Hematopoietic multipotent progenitor cell treated with erythropoietin and hydrocortisone succinate and interleukin-3 and kit ligand, for 6 days (in vitro differentiated cells): Measurements from ENCODE around the gene ADAMTS7.
A peak's percentile ranks its signal among the peaks of the same experiment; 100 is the strongest.
"Not testable (repeated sequence)": the region's sequence is repeated elsewhere in the genome, so short reads cannot be mapped to it uniquely, and the experiment has no call there.

ENCODE experiments used
- DNase-seq: peaks from one replicate; pipeline ENCODE4 v3.0.0-alpha.2; 2015

ADAMTS7 gene, protein sequence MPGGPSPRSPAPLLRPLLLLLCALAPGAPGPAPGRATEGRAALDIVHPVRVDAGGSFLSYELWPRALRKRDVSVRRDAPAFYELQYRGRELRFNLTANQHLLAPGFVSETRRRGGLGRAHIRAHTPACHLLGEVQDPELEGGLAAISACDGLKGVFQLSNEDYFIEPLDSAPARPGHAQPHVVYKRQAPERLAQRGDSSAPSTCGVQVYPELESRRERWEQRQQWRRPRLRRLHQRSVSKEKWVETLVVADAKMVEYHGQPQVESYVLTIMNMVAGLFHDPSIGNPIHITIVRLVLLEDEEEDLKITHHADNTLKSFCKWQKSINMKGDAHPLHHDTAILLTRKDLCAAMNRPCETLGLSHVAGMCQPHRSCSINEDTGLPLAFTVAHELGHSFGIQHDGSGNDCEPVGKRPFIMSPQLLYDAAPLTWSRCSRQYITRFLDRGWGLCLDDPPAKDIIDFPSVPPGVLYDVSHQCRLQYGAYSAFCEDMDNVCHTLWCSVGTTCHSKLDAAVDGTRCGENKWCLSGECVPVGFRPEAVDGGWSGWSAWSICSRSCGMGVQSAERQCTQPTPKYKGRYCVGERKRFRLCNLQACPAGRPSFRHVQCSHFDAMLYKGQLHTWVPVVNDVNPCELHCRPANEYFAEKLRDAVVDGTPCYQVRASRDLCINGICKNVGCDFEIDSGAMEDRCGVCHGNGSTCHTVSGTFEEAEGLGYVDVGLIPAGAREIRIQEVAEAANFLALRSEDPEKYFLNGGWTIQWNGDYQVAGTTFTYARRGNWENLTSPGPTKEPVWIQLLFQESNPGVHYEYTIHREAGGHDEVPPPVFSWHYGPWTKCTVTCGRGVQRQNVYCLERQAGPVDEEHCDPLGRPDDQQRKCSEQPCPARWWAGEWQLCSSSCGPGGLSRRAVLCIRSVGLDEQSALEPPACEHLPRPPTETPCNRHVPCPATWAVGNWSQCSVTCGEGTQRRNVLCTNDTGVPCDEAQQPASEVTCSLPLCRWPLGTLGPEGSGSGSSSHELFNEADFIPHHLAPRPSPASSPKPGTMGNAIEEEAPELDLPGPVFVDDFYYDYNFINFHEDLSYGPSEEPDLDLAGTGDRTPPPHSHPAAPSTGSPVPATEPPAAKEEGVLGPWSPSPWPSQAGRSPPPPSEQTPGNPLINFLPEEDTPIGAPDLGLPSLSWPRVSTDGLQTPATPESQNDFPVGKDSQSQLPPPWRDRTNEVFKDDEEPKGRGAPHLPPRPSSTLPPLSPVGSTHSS (N-terminal part only)

GRCh38 chr15:78811124-78811824 is at the start of gene ADAMTS7:
TSS of gene ADAMTS7 (minus strand) at chr15:78811464. CDS start at chr15:78811220, 244 bp downstream.
- peak; percentile 64 for DNase-seq

- peak; percentile 89 for DNase-seq
These were observed 48.9 kb upstream of the ADAMTS7 start for GRCh38 chr15:78859971-78860719.

DNA sequence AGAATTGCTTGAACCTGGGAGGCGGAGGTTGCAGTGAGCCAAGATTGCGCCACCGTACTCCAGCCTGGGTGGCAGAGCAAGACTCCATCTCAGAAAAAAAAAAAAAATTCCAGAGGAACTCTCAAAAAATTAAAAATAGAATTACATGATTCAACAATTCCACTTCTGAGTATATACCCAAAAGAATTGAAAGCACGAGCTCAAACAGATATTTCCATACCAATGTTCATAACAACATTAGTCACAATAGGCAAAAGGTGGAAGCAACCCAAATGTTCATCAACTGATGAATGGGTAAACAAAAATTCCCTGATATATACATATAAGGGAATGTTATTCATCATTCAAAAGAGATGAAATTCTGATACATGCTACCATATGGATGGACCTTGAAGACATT is 44.5 kb upstream of the ADAMTS7 start:
- no peak for DNase-seq

DNA sequence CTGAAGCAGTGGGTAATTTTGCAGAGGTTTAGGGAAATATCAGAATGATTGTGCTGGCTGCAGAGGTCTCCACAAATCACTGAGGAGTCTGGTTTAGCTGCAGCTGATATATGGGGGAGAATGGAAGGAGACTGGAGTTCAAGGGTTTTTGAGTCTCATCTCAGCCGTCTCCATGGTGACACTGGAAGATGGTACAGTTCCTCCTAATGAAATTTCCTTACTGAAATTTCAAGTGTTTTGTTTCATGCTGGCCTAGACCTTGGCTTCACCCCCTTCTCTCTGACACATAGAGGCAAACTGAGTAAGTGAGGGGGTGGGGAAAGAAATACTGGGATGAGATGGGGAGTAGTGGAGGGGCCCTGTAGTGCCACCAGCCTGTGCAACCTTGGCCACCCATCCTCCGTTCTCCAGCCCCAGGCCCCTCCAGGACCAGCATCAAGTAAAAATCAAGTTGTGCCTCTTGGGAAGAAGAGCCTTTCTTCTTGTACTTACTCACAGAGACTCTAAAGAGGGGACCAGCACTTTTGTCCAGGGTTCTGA is 43.6 kb upstream of the ADAMTS7 start:
- no peak for DNase-seq

GRCh38 chr15:78853500-78853899 is 42.2 kb upstream of the ADAMTS7 start:
- DNase-seq = no peak

DNA sequence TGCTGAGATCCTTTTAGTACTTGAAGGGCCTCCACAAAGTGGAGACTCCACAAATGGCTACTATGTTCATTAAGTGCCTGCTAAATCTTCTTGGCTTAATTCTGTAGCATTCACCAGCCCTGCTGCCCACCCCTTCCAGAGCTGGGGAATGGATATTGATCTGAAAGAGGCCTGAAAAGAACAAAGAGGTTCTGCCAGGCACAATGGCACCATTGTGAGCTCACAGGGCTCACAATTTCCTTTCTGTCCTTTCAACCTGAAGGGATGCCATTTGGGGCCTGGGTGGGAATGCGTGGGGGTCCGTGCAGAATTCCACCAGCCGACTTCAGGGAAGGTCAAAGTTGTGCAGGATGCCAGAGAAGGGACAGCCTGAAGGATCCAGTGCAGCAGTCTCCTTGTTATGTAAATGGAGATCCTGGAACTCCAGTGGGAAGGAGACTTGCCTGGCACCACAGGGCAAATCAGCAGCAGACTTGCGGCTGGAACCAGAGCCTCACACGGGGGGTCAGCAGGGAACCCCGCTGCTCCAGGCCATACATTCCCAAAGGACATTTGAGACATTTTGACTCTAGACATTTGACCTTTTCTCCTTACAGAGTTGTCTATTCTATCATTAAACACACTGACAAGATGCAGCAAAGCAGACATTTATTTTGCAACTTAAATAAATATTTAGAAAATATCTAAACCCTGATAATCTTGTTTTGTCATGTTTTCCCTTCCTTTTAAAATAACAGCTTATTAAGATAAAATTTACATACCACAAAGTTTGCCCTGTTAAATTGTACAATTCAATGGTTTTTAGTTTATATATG is 39.9 kb upstream of the ADAMTS7 start:
- no peak for DNase-seq

- DNase-seq = no peak
These were observed 39.1 kb upstream of the ADAMTS7 start for GRCh38 chr15:78850352-78850751.

DNA sequence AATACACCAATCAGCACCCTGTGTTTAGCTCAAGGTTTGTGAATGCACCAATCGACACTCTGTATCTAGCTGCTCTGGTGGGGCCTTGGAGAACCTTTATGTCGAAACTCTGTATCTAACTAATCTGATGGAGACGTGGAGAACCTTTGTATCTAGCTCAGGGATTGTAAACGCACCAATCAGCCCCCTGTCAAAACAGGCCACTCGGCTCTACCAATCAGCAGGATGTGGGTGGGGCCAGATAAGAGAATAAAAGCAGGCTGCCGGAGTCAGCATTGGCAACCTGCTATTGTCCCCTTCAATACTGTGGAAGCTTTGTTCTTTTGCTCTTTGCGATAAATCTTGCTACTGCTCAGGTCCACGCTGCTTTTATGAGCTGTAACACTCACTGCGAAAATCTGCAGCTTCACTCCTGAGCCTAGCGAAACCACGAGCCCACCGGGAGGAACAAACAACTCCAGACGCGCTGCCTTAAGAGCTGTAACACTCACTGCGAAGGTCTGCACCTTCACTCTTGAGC is 36.2 kb upstream of the ADAMTS7 start:
- DNase-seq = not testable (repeated sequence)

DNA sequence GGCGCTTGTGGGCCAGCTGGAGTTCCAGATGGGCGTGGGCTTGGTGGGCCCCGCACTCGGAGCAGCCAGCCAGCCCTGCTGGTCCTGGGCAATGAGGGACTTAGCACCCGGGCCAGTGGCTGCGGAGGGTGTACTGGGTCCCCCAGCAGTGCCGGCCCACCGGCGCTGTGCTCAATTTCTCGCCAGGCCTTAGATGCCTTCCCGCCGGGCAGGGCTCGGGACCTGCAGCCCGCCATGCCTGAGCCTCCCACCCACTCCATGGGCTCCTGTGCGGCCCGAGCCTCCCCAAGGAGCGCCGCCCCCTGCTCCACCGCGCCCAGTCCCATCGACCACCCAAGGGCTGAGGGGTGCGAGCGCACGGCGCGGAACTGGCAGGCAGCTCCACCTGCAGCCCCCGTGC is 35.6 kb upstream of the ADAMTS7 start:
- not testable (repeated sequence) for DNase-seq

GRCh38 chr15:78842519-78842918 is 31.3 kb upstream of the ADAMTS7 start:
- DNase-seq = no peak

DNA sequence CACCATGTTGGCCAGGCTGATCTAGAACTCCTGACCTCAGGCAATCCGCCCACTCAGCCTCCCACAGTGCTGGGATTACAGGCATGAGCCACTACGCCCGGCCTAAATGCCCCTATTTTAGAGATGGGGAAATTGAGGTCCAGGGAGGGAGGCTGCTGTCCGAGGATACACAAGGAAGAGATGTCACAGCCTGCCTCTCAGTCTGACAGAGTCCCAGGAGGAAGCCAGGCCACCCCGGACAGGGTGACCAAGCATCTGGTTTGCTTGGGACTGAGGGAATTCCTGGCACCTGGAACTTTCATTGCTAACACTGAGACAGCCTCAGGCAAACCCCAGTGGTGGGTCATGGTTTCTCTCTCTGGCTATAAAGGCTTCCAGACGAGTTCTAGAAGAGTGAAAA is 30.6 kb upstream of the ADAMTS7 start:
- no peak for DNase-seq

DNA sequence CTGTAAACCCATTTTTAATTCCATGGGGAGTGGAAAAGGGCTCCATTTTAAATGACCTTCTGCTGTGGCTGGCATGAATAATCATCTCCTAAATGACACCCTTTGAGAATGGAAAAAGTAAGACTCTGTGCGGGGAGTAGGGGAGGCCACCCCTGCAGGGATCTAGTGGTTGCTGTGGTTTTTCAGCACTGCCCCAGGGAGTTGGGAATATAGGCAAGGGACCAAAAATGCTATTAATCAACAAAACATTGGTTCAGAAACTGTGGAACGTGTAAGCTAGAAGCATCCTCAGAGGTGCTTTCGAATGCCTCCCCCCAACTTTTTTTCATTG is 30.1 kb upstream of the ADAMTS7 start:
- DNase-seq = no peak

DNA sequence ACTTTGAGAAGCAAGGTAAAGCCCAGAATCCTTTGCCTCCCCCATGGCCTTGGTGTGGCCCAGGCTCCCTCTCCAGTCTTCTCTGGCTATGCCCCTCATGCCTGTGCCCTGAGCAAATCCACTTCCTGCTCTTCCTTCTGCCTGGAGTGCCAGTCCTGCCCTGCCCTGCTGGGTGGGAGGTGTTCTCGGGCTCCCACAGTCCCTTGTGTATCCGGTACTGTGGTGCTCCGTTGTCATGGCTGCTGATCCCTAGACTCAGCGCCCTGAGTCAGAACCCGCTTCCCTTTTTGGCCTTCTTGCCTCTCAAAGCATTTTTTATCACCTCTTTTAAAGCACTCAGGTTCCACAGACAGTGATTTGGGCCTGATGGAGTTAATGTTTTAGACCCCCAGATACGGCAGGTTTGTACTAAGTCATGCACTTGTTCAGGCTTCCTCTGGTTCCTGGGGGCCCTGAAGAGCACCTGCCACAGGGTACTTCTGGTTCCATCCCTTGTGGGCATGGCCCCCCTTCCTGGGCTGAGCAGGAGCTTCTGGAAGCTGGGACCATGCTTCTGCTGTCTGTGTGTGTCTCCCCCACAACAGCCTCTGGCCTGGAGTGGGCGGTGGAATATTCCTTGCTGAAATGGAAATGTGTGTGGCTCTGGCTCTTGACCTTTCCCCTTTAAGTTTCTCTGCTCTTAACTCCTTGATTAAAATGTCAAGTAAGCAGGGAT is 29.6 kb upstream of the ADAMTS7 start:
- DNase-seq = no peak

DNA sequence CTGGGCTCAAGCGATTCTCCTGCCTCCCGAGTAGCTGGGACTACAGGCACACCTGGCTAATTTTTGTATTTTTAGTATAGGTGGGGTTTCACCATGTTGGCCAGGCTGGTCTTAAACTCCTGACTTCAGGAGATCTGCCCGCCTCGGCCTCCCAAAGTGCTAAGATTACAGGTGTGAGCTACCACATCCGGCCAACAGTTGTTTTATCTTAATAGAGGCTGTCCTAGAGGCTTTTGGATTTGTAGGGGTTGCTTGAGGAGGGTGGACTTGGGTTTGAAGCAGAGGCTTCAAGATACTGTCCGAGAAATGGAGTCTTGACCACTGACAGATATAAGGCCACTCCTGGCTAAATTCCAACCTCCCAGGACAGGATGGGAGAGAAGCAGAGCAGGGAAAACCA is 27.9 kb upstream of the ADAMTS7 start:
- DNase-seq = not testable (repeated sequence)

GRCh38 chr15:78838489-78838888 is 27.2 kb upstream of the ADAMTS7 start:
- no peak for DNase-seq

GRCh38 chr15:78837543-78837942 is 26.3 kb upstream of the ADAMTS7 start:
- no peak for DNase-seq

DNA sequence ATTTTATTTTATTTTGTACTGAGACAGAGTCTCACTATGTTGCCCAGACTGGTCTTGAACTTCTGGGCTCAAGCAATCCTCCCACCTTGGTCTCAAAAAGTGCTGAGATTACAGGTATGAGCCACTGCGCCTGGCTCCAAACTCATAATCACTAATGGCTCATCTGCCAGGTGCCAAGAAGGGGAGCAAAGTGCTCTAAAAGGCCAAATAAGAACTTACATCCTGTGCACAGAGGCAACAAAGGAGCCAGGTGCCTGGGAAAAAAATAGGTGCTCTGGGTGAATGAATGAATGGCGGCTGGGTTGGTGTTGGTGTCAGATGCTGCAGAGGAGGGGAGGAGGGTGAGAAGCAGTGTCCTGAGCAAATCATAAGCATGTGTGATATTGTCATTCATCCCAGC is 25.9 kb upstream of the ADAMTS7 start:
- no peak for DNase-seq

GRCh38 chr15:78836333-78836732 is 25.1 kb upstream of the ADAMTS7 start:
- no peak for DNase-seq
